Measurements from ENCODE around the gene RPS21.

RPS21 gene

DNA sequence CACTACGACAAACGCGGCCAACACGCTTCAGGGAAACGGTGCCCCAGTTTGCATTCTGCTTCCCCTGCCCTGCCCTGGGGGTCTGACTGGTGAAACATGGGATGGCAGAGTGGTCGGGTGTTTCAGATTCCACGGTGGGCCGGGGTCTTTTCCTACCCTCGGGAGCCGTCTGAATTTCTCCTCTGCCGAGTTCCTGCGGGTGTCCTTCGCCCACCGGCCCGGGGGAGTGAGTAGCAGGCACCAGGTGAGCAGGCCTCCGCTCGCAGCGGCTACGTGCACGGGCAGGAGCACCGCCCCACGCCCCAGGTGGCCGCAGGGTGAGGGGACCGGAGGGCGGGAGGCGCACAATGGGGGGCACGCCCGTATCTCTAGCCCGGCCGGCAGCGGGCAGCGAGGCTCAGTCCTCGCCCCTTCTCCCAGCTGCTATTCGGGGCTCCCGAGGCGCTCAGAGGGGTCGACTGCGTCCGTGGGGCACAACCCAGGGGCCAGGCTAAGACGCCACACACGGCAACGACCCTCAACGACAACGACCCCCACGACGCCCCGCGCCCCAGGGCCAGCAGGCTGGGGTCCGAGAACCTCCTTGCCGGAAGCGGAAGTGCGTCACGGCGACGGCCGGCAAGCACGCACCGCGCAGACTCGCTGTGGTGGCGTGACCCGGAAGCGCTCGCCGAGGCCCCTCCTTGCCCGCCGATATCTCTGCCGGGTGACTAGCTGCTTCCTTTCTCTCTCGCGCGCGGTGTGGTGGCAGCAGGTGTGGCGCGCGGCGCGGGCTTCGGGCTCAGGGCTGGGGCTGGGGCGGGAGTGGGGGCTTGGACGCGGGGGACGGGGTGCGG lies at the start of gene RPS21:
RPS21 (plus strand) TSS at position 721 of the 836 bp plus-strand sequence. CDS start 236 bp downstream, outside the sequence.
- DNase-seq = peak; percentile 89

DNA sequence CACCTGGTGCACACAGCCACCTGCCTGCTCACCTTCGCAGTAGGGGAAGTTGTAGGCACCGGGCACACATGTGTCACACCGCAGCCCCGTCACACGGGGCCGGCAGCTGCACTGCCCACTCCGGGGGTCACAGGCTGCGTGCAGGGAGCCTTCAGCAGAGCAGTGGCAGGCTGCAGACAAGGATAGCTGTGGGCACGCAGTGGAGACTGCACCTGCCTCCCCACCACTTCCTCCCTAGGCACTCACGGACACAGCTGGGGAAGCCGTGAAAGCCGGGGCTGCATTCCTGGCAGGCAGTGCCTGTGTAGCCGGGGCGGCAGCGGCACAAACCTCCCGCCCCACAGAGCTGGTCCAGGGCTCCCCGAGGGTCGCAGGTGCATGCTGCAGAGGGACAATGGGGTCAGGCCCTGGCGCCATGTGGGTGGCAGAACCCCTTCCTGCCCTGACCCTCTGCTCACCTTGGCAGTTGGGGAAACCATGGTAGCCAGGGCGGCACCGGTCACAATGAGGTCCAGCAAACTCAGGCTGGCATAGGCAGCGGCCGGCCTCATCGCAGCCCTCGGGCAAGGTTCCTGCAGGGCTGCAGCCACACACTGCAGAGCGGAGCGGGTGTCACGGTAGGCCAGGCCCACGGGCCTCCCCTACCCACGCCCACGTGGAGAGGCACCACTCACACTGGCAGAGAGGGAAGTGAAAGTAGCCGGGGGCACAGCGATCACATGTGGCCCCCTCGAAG lies 49.2 kb upstream of the RPS21 start:
- DNase-seq = no peak

DNA sequence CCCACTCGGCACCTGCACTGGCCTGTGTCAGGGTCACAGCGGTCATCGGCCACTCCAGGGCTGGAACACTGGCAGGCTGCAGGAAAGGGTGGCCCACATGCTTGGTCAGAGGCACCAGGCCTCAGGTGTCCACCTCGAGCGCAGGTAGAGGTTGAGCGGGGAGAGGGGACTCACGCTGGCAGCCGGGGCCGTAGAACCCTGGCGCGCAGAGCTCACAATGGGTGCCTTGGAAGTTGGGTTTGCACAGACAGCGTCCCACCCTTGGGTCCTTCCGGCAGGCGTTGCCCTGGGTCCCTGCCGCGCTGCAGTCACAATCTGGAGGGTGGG lies 48.6 kb upstream of the RPS21 start:
- DNase-seq = no peak

DNA sequence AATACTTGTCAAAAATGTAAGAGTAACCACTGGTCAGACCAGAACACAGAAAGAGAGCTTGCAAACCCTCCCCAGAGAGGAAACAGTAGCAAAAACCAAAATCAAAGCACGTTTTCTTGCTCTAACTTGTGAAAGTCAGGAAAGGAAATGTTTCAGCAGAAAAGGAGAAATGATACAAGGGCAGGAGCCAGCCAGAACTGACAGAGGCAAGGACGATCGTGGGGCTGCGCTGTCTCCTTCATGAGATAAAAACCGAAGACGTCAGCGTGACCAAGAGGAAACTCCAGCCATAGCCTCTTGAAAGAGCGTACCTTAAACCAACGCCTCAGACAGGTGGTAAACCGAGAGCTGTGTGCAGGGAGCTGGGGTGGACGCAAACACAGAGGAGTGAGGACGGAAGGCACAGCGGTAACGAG lies 47.2 kb upstream of the RPS21 start:
- DNase-seq = no peak

DNA sequence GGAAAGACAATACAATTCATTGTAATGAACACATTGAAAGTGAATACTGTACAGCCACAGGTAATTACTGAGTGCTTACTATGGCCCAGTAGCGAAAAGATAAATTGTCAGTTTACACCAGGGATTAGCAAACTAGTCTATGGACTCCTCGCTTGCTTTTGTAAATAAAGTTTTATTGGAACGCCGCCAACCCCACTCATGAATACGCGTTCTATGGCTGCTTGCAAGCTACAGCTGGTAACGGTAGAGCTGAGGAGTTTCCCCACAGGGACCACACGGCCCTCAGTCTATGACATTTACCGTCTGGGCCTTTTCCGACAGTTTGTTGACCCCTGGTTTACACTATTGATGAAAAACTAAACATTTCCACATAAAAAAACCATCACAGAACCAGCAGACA lies 44.0 kb upstream of the RPS21 start:
- DNase-seq = no peak

DNA sequence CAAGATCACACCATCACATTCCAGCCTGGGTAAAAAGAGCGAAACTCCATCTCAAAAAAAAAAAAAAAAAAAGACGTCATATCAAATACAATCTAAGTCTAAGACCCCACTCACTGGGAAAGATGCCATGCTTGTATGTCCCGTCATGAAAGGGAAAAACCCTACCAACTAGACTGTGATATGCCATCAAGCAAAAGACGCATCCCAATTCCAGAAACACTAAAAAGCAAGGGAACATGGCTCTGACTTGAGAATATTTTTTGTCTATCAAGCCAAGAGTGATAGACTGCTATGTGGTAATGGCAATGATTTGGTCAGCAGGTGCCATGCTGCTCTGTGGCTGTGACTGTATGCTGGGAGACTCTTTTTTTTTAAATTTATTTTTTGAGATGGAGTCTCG lies 42.8 kb upstream of the RPS21 start:
- DNase-seq = no peak

DNA sequence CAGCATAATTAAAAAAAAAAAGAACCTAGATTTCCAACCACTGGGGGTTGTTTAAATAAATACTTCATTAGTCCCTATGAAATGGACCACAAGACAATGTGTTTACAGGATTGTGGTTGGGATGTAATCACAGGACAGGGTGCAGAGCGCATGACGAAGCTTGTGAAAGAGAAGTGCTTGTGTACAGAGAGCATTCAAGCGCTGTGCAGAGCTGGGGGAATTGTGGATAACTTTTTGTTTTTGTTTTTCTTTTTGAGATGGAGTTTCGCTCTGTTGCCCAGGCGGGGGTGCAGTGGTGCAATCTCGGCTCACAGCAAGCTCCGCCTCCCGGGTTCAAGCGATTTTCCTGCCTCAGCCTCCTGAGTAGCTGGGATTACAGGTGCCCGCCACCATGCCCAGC lies 42.1 kb upstream of the RPS21 start:
- no peak for DNase-seq

DNA sequence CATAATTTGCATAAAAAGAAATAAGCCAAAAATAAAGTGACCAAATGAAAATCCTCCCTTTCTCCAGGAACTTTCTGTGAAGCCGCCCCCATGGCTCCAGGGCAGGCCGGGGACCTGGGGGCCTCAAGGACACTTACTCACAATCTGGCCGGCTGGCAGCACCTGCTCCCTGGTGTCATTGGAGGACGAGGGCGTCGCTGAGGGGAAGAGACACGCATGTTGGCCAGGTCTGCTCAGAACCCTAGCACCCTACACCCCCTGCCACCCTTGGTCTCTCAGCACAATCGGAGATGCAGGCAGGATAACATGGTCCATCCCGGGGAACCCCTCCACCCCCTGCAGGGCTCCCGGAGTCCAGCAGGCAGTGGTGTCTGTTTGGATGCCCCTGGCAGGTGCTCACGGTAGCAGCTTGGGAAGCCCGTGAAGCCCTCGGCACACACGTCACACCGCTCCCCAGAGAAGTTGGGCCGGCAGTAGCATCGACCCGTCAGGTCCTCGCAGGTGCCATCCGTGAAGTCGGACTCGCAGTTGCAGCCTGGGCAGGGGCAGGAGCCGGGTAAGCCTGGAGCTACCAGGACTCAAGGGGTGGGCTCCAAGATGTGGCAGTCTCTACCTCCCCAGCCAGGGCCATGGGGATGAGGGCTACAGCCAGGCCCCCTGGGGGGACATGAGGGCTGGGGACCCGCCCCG lies 41.1 kb upstream of the RPS21 start:
- no peak for DNase-seq

DNA sequence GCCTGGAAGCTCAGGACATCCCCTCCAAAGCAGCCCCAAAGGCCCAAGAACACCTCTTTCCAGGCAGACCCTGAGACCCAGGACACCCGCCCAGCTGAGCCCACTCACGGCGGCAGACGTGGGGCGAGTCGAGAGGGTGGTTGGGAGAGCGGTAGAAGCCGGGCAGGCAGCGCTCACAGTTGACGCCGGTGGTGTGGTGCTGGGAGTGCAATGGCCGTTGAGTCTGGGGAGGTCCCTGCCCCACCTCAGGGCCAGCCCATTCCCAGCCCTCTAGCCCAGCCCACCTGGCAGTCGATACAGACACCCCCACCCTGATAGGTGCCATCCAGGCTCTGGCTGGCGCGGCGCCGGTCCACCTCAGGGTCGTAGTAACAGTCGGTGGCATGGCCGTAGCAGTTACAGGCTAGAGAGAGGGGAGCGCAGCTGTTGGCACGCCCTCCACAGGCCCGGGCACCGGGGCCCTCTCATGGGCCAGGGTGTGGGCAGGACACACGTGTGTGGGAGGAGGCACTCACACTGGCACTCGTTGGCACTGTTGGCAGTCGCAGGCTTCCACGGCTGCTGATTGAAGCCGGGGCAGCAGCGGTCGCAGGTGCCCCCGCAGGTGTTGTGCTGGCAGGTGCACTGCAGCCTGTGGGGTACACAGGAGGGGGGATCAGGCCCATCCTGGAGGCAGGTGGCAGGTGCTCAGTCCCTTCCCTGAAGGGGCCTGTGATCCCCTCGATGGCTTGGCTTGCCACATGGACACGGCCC lies 40.3 kb upstream of the RPS21 start:
- no peak for DNase-seq

DNA sequence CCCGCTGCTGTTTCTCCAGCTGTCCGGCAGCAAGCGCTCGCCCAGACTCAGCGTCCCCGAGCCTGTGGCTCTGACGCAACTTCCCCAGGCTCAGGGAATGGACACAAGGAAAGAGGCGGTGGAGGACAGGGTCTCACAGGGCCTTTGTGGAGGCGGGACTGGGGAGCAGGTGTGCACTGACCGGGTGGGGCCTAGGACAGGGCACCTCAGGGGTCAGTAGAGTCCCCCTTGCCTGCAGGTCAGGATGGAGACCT lies 39.8 kb upstream of the RPS21 start:
- no peak for DNase-seq

DNA sequence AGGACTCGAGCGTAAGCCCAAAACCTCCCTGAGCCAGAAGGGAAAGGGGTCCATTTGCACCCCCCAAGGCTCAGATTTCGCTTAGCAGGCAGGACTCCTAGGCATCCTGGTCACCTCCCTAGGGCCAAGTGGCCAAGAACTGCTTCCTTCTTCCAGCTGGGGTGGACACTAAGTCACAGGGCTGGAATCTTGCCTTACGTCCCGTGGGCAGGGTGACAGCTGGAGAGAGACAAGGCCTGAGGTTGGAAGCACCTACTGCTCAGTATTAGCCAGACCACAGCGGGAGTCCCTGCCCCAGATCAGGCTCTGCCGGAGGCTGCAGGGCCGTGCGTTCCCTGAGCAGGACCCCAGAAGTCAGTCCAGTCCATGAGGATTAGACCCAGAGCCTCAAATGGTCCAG lies 39.5 kb upstream of the RPS21 start:
- no peak for DNase-seq

DNA sequence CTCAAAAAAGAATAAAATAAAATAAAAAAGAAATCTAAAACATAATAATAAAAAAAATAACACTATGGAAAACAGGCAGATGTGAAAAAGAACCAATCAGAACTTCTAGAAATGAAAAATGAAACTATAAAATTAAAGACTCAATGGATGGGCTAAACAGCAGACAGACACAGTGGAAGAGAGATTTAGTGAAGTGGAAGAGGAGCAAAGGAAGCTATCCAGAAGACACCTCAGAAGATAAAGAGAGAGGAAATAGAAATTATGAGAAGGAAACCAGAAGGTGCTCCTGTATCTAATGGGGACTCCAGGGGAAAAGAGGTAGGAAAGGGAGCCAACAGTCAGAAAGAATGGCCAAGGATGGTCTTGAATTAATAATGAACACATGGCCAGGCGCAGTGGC lies 38.3 kb upstream of the RPS21 start:
- DNase-seq = no peak

DNA sequence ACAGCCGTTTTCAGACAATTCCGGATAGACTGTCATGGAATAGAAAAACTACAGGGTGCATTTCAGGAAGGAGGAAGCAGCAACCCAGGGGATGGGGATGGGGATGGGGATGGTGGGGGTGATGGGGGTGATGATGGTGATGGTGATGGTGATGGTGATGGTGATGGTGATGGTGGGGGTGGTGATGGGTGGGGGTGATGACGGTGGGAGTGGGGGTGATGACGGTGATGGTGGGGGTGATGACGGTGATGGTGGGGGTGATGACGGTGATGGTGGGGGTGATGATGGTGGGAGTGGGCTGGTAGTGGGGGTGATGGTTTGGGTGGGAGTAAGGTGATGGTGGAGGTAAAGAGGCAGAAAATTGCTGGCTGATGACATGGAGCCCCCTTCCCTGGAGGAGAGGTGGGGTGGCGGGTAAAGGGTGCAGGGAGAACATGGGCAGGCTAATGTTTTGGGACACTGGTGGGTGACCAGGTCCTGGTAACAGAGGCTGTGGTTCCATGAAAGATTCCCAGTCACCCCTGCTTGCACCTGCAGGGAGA lies 37.3 kb upstream of the RPS21 start:
- no peak for DNase-seq

DNA sequence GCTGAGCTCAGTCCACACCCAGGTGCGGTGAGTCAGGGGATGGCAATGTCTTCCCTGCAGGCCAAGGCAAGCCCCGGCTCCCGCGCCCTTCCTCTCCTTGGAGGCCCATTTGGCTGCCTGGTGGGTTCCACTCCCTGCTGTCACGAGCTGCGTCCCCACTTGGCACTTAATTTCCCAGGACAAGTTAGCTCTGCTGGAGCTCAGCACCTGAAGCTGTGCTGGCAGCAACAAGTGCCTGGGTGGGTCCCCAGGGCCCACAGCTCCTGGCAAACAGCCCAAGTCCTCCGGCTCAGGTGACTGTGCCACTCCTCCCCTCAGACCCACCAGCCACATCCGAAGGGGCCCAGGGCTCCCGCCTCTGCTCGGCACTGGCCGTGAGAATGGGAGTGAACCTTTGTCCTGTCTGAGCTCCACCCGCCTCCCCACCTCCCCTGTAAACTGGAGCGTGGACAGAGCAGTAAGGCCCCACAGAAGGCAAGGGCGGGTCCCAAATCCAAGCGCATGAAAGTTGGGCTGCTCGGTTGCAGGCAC lies 36.7 kb upstream of the RPS21 start:
- DNase-seq = no peak

DNA sequence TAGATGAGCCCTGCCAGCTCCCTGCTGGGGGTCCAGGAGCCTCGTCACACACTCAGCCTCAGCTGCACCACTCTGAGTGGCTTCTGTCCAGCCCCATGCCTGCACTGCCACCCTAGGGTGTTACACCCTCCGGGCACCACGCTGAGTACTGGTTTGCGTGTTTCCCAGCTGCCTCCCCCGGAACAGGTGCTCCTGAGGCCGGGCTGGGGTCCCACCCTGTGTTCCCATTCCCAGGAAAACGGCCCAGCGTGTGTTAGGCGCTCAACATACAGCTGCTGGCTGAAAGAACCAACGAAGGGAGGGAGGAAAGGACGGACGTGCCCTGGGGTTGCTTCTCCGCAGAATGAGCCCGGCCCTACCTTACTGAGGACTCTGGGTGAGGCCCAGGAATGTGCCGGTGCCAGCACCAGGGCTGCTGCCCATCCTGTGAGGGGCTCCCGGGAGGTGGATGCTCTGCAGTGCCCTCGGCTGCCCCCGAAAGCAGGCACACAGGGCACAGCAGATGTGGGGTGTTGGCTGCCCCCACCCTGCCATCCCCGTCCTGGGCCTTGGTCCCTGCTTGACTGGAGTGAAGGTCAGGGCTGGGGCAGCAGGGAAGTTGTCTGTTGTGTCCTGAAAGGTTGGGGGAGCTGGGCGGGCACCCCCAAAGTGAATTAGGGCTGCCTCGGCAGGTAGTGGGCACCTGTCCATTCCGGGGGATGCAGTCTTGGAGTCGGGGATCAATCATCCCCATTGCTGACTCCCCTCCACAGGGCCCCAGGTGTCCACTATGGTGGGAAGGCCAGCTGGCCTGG lies 36.1 kb upstream of the RPS21 start:
- DNase-seq = no peak

DNA sequence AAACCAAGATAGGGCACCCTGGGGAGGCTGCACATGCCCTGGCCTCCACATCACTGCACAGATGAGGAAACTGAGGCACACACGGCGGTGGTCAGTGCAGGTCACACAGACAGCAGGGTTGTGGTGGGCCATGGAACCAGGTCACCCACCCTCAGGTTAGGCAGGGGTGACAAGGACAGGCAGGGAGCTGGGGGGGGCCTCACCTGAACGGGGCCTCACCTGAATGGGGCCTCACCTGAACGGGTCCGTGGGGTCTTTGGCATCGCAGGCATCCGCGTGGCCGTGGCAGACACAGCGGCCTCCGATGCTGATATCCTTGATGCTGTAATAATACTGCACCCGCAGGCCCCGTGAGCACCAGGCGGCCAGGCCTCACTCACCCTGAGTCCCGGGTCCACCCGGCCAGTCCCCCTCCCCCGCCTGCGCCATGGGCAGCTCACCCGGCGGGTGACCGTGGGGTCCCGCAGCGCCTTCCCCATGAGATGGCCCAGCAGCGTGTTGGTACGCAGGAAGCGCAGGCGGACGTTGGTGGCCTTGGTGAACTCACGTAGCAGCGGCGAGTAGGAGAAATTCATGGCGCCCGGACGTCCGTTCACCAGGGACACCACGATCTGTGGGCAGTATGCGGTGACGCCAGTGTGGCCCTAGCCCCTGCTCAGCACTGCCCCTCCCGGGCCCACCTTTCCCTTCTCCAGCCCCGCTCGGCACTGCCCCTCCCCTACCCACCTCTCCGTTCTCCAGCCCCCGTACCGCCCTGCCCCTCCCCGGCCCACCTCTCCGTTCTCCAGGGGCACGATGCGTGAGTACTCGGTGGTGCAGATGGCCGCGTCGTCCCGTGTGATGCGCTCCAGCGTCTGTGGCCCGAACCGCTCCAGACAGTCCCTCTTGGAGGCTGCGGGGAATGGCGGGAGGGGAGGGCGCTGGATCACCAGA lies 35.2 kb upstream of the RPS21 start:
- no peak for DNase-seq

DNA sequence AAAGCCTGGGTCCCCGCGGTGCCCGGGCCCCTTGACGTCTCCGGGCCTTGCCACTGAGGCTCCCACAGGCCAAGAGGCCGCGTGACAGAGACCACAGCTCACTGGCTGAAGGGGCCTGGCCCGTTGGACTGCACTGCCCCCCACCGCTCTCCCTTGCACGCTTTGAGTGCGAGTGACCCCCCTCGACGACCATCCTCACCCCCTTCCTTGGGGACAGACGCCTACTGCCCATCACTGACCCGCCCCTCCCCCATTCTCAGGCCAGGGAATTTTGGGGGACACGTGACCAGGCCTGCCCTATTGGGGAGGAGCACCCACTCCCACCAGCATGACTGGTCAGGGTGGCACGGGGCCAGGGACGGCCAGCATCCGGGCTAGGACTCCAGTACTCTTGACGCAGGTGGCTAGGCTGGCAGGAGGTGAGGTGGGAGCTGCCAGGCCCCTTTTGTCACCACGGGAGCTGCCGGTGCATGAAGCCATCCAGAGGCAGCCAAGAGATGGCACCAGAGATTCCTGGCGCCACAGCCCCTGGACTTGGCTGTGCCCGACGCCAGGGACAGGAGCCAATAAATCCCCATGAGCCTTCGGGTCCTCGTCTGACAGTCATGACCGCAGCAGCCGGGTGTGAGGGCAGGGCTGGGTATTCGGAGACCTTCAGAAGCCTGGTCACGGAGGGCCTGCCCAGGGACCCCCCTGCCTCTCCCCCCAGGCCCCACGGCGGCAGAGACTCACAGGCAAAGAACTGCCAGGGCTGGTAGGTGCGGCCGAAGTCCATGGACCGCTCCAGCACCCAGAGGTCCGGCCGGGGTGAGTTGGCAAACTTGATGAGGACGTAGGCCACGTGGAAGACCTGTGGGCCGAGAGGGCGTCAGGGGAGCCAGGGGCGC lies 34.3 kb upstream of the RPS21 start:
- DNase-seq = no peak

DNA sequence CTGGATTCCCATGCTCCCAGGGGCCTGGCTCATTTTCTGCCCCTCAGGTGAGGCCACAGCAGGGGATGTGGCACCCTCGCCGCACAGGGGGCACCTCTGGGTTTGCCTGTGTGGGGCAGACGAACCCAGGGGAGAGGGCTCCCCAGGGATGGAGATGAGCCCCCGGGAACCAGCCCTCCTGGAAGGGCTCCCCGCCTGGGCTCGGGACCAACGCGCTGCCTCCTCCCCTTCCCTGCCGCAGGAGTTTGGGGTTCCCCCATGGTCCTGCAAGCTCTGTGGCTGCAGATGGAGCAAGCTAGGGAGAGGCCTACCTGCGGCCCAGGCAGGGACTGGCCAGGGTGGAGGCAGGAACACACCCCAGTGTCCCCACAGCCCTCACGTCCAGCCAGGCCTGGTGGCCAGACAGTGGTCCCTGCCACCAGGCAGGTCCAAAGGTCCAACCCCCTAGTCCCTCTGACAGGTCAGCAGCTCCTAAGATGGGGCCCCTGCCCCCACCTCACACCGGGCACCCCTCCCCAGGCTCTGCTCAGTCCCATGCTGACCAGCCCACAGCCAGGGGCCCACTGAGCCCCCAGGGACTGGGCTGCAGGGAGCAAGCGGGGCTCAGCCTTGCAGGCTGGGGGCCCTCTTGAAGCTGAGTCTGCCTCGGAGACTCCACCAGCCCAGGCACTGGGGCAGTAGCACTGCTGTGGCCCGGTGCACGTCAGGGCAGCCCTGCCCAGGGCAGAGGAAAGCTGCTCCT lies 33.4 kb upstream of the RPS21 start:
- DNase-seq = no peak
